ENCODE results near the gene RPS21.

The RPS21 gene

GRCh38 chr20:62413896-62414481, 27.1 kb downstream of the RPS21 start:
- no peak overlapping the region for H2AFZ ChIP-seq
- no peaks in the 10 kb centered on the region for H3K9me3 ChIP-seq (ENCODE audit: control insufficient read depth, low read length)
- H3K27ac ChIP-seq, result no peak overlapping the region
- no peaks in the 10 kb centered on the region for H3K36me3 ChIP-seq (ENCODE audit: control insufficient read depth, insufficient read depth, low read length)
- no peak for TF ChIP-seq CTCF (IDR thresholded peaks at IDR 0.05)
- no peak overlapping the region for H3K4me3 ChIP-seq (ENCODE audit: low read depth, low read length)
- H3K4me2 ChIP-seq (ENCODE audit: low read length), result no peak overlapping the region
- H3K27me3 ChIP-seq (ENCODE audit: control insufficient read depth, insufficient read depth, low read length), result no peaks in the 10 kb centered on the region
- no peak overlapping the region for H3K9ac ChIP-seq
- H3K4me1 ChIP-seq, result peaks cover 8% of the 10 kb centered on the region
- no peaks in the 10 kb centered on the region for H3K79me2 ChIP-seq

GRCh38 chr20:62415354-62416111, 28.6 kb downstream of the RPS21 start:
- H3K4me1 ChIP-seq, result no peaks in the 10 kb centered on the region
- no peak for TF ChIP-seq CTCF (IDR thresholded peaks at IDR 0.05)
- H3K4me2 ChIP-seq (ENCODE audit: low read length), result no peak overlapping the region
- H3K27me3 ChIP-seq (ENCODE audit: control insufficient read depth, insufficient read depth, low read length), result no peaks in the 10 kb centered on the region
- no peaks in the 10 kb centered on the region for H3K9me3 ChIP-seq (ENCODE audit: control insufficient read depth, low read length)
- no peaks in the 10 kb centered on the region for H3K36me3 ChIP-seq (ENCODE audit: control insufficient read depth, insufficient read depth, low read length)
- H3K4me3 ChIP-seq (ENCODE audit: low read depth, low read length), result no peak overlapping the region
- H3K9ac ChIP-seq, result no peak overlapping the region
- H3K79me2 ChIP-seq, result no peaks in the 10 kb centered on the region
- H2AFZ ChIP-seq, result no peak overlapping the region
- H3K27ac ChIP-seq, result no peak overlapping the region

GRCh38 chr20:62416651-62417637, 30.0 kb downstream of the RPS21 start:
- Histone ChIP-seq H3K4me3 (ENCODE audit: low read depth, low read length) (no peak overlapping the region), H3K9me3 (ENCODE audit: control insufficient read depth, low read length) (no peaks in the 10 kb centered on the region), H3K4me1 (no peaks in the 10 kb centered on the region), H3K4me2 (ENCODE audit: low read length) (no peak overlapping the region), H3K27ac (no peak overlapping the region), H3K79me2 (no peaks in the 10 kb centered on the region), H3K9ac (no peak overlapping the region), H3K27me3 (ENCODE audit: control insufficient read depth, insufficient read depth, low read length) (no peaks in the 10 kb centered on the region), H3K36me3 (ENCODE audit: control insufficient read depth, insufficient read depth, low read length) (no peaks in the 10 kb centered on the region), H2AFZ (no peak overlapping the region)
- no peak for TF ChIP-seq CTCF (IDR thresholded peaks at IDR 0.05)

GRCh38 chr20:62417981-62418708, 31.2 kb downstream of the RPS21 start:
- H3K27me3 ChIP-seq (ENCODE audit: control insufficient read depth, insufficient read depth, low read length), result no peaks in the 10 kb centered on the region
- no peak overlapping the region for H3K27ac ChIP-seq
- no peaks in the 10 kb centered on the region for H3K4me1 ChIP-seq
- no peak for TF ChIP-seq CTCF (IDR thresholded peaks at IDR 0.05)
- no peaks in the 10 kb centered on the region for H3K79me2 ChIP-seq
- H2AFZ ChIP-seq, result no peak overlapping the region
- no peak overlapping the region for H3K9ac ChIP-seq
- no peaks in the 10 kb centered on the region for H3K9me3 ChIP-seq (ENCODE audit: control insufficient read depth, low read length)
- H3K36me3 ChIP-seq (ENCODE audit: control insufficient read depth, insufficient read depth, low read length), result no peaks in the 10 kb centered on the region
- H3K4me2 ChIP-seq (ENCODE audit: low read length), result no peak overlapping the region
- no peak overlapping the region for H3K4me3 ChIP-seq (ENCODE audit: low read depth, low read length)

Measured in parathyroid adenoma (tissue), 2 donors.